PFSK-1 (cell line): Measurements from ENCODE around the gene IRX6.

Experiments used
- FOXP2 ChIP-seq: optimal IDR thresholded peaks from 2 replicates; pipeline ENCODE3; 2011; ENCODE audit warnings: borderline replicate concordance, control low read depth, inconsistent platforms; ENCODE audit not compliant: insufficient read depth; ENCODE audit errors: extremely low read length, extremely low read depth
- POLR2AphosphoS5 ChIP-seq: IDR thresholded peaks from 2 replicates; pipeline ENCODE4 v1.6.1; 2012; ENCODE audit warnings: low read depth, mild to moderate bottlenecking, control low read depth, low read length, moderate library complexity
- REST ChIP-seq, 2 experiments: IDR thresholded peaks; 2 replicates each; pipeline versions ENCODE4 v1.6.1 to v1.8.0; 2011 to 2012; ENCODE audit warnings: low read depth in 2 of 2, low read length in 2 of 2, control low read depth in 1 of 2, inconsistent platforms in 1 of 2, mild to moderate bottlenecking in 1 of 2, moderate library complexity in 1 of 2; ENCODE audit not compliant: insufficient read depth in 1 of 2
- SIN3A ChIP-seq: IDR thresholded peaks from 2 replicates; pipeline ENCODE4 v1.6.1; 2012; ENCODE audit warnings: mild to moderate bottlenecking, low read length, moderate library complexity, borderline replicate concordance; ENCODE audit not compliant: insufficient read depth
- TAF1 ChIP-seq: IDR thresholded peaks from 2 replicates; pipeline ENCODE4 v1.6.1; 2012; ENCODE audit warnings: low read length, control low read depth, borderline replicate concordance; ENCODE audit not compliant: insufficient read depth

IRX6 gene

GRCh38 chr16:55346475-55346874 lies 22.5 kb downstream of the IRX6 start:
- no peak for TF ChIP-seq FOXP2
- TF ChIP-seq REST (IDR thresholded peaks at IDR 0.05; ENCODE audit: insufficient read depth in 1 of 2, low read depth in 2 of 2, low read length in 2 of 2) = no peak
- TF ChIP-seq SIN3A = no peak
- TF ChIP-seq POLR2AphosphoS5 = no peak
- TF ChIP-seq TAF1 = no peak

GRCh38 chr16:55349867-55350266 lies 25.9 kb downstream of the IRX6 start:
- TF ChIP-seq FOXP2 = no peak
- TF ChIP-seq REST (IDR thresholded peaks at IDR 0.05; ENCODE audit: insufficient read depth in 1 of 2, low read depth in 2 of 2, low read length in 2 of 2) = no peak
- no peak for TF ChIP-seq TAF1
- no peak for TF ChIP-seq POLR2AphosphoS5
- no peak for TF ChIP-seq SIN3A

- TF ChIP-seq TAF1 (no peak), SIN3A (no peak), POLR2AphosphoS5 (no peak), REST (IDR thresholded peaks at IDR 0.05; ENCODE audit: insufficient read depth in 1 of 2, low read depth in 2 of 2, low read length in 2 of 2) (no peak), FOXP2 (no peak)
These were observed 27.0 kb downstream of the IRX6 start for GRCh38 chr16:55350984-55351383.

DNA sequence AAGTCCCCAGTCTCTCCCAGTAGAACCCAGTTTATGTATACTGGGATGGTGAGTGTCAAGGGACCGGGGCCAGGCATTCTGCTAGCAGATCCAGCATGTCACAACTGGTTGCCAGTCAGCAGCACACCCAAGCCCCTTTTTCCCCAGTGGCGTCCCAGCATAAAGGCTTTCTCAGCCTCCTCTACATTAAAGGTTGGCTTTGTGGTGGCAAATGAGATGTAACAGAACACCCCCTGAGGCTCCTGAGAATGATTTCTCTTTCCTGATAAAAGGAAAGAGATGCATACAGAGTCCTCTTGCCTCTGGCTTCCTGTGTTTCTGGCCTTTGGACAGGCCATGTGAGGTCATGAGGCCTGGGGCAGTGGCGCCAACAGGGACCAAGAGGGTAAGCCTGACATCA lies 27.9 kb downstream of the IRX6 start:
- TF ChIP-seq REST (IDR thresholded peaks at IDR 0.05; ENCODE audit: insufficient read depth in 1 of 2, low read depth in 2 of 2, low read length in 2 of 2) (no peak), FOXP2 (no peak), TAF1 (no peak), POLR2AphosphoS5 (no peak), SIN3A (no peak)

- TF ChIP-seq POLR2AphosphoS5 = no peak
- no peak for TF ChIP-seq REST (IDR thresholded peaks at IDR 0.05; ENCODE audit: insufficient read depth in 1 of 2, low read depth in 2 of 2, low read length in 2 of 2)
- TF ChIP-seq TAF1 = no peak
- no peak for TF ChIP-seq SIN3A
- TF ChIP-seq FOXP2 = no peak
These were observed 33.2 kb downstream of the IRX6 start for GRCh38 chr16:55357241-55357640.
